ENCODE results near the gene G3BP2. TPM values are rescaled to one million over a fixed set of nuclear protein-coding genes. Genes with fewer than 3 reads are reported as not detected.
A peak's percentile ranks its signal among the peaks of the same experiment; 100 is the strongest.
"Not testable (repeated sequence)": the region's sequence is repeated elsewhere in the genome, so short reads cannot be mapped to it uniquely, and the experiment has no call there.

G3BP2 gene
- total RNA-seq, result 169 to 178 TPM (median 175 TPM) in 3 replicates

- Mint-ChIP-seq H3K27me3 (ENCODE audit: low read depth) (no peaks in the 10 kb centered on the region), H3K27ac (peak within 1 kb of the TSS; percentile 99), H3K36me3 (no peaks in the 10 kb centered on the region), H3K4me3 (peak within 1 kb of the TSS; percentile 99), H3K9me3 (no peaks in the 10 kb centered on the region), H3K4me1 (peaks cover 38% of the 10 kb centered on the region)
- no peak for TF ChIP-seq CTCF (IDR thresholded peaks at IDR 0.05; ENCODE audit: unreplicated experiment)
- DNase-seq (ENCODE audit: low spot score in 2 of 2, unreplicated experiment in 2 of 2), result peak; percentile 87 to 92
Observed at GRCh38 chr4:75673027-75673958, at the start of gene G3BP2. G3BP2 (minus strand) TSS chr4:75673411; CDS start chr4:75662025, 11,386 bp downstream.

DNA sequence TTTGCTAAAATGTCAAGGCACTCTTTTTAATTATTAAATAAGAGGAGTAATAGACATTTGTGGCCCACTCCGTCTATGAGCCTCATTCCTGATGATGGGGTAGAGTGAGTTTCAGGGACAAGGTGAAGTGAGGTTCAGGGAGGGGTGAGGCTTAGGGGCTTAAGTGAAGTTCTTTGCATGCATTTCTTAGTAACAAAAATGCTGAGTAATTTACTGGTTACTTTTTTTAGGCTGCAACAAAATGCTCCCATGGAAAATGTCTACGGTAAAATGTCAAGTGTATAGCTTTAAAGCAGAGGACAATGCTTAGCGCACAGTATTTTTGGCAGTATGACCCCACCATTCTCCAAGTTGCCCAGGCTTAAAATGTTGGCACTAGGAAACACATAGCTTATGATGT lies 49.2 kb upstream of the G3BP2 start:
- H3K9me3 Mint-ChIP-seq, result no peaks in the 10 kb centered on the region
- H3K4me3 Mint-ChIP-seq, result no peak overlapping the region
- no peak for DNase-seq (ENCODE audit: low spot score in 2 of 2, unreplicated experiment in 2 of 2)
- peaks cover 6% of the 10 kb centered on the region for H3K36me3 Mint-ChIP-seq
- H3K27me3 Mint-ChIP-seq (ENCODE audit: low read depth), result no peaks in the 10 kb centered on the region
- TF ChIP-seq CTCF (IDR thresholded peaks at IDR 0.05; ENCODE audit: unreplicated experiment), result no peak
- H3K4me1 Mint-ChIP-seq, result peaks cover 38% of the 10 kb centered on the region
- no peak overlapping the region for H3K27ac Mint-ChIP-seq

DNA sequence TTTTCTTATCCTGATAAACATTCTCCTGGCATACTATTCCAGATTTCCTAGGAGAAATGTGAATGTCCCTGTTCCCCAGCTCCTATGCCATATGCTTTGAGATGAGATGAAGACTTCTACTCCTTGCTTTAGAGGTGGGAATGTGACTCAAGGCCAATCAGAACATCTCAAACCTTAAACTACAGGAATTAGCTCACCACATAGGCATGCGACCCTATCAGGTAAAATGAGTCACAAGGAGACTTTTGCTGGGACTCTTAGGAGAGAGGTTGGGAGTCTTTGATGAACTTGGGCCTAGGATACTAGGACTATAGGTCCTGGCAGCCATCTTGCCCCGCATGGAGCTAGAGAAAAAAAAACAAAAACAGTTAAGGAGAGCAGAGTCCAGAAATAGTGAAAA lies 45.3 kb upstream of the G3BP2 start:
- no peak for TF ChIP-seq CTCF (IDR thresholded peaks at IDR 0.05; ENCODE audit: unreplicated experiment)
- Mint-ChIP-seq H3K4me3 (no peak overlapping the region), H3K36me3 (peaks cover 13% of the 10 kb centered on the region), H3K27ac (no peak overlapping the region), H3K27me3 (ENCODE audit: low read depth) (no peaks in the 10 kb centered on the region), H3K9me3 (no peaks in the 10 kb centered on the region), H3K4me1 (peaks cover 20% of the 10 kb centered on the region)
- DNase-seq (ENCODE audit: low spot score in 2 of 2, unreplicated experiment in 2 of 2), result no peak

- no peak for DNase-seq (ENCODE audit: low spot score in 2 of 2, unreplicated experiment in 2 of 2)
- H3K4me1 Mint-ChIP-seq, result peaks cover 11% of the 10 kb centered on the region
- no peak overlapping the region for H3K4me3 Mint-ChIP-seq
- H3K27me3 Mint-ChIP-seq (ENCODE audit: low read depth), result no peaks in the 10 kb centered on the region
- no peak for TF ChIP-seq CTCF (IDR thresholded peaks at IDR 0.05; ENCODE audit: unreplicated experiment)
- peaks cover 13% of the 10 kb centered on the region for H3K36me3 Mint-ChIP-seq
- H3K9me3 Mint-ChIP-seq, result no peaks in the 10 kb centered on the region
- H3K27ac Mint-ChIP-seq, result no peak overlapping the region
Observed at GRCh38 chr4:75717408-75717807, 44.2 kb upstream of the G3BP2 start.

DNA sequence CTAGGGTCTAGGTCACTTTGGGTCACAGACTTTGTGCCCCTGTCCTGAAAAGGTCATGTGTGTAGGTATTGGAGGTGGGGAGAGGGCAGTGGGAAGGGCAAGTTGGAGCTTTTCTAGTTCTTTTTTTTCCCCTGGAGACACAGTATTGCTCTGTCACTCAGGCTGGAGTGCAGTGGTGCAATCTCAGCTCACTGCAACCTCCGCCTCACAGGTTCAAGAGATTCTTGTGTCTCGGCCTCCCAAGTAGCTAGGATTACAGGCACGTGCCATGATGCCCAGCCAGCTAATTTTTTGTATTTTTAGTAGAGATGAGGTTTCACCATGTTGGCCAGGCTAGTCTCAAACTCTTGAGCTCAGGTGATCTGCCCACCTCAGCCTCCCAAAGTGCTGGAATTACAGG lies 42.8 kb upstream of the G3BP2 start:
- H3K4me3 Mint-ChIP-seq; H3K27me3 Mint-ChIP-seq (ENCODE audit: low read depth); H3K27ac Mint-ChIP-seq; DNase-seq (ENCODE audit: low spot score in 2 of 2, unreplicated experiment in 2 of 2); H3K9me3 Mint-ChIP-seq; H3K4me1 Mint-ChIP-seq: not testable (repeated sequence)
- H3K36me3 Mint-ChIP-seq, result peaks cover 13% of the 10 kb centered on the region

DNA sequence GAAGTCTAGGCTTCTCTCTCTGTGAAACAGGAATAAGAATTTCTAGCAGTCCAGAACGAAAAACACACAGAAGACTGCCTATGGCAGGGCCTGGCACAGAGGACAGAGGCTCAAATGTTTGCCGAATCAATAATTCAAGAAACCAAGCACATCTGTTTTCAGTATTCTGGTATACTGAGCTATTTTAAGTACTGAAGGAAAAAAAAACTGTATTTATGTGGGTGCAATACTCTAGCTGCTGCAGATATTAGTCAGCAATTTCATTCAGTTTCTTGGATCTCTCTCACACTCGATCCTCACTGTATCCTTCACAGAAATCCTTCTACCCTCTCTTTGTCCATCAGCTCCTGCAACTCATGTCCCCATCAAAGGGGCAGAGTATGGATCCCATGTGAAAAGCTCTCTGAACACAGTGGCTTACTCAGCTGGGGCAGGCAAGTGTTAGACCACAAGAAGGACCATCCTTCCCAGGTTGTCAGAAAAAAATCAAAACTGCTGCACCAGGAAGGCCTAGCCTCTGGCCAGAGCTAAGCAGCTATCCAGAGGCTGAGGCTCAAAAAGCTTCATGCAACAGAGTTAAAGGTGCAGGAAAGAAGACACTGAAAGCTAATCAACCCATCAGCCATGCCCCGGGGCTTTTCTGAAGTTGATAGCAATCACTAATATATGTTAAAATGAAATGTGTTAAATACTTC lies 42.0 kb upstream of the G3BP2 start:
- Mint-ChIP-seq H3K4me3 (no peak overlapping the region), H3K27ac (no peak overlapping the region), H3K27me3 (ENCODE audit: low read depth) (no peaks in the 10 kb centered on the region), H3K4me1 (peaks cover 5% of the 10 kb centered on the region), H3K9me3 (no peaks in the 10 kb centered on the region), H3K36me3 (peaks cover 13% of the 10 kb centered on the region)
- no peak for TF ChIP-seq CTCF (IDR thresholded peaks at IDR 0.05; ENCODE audit: unreplicated experiment)
- no peak for DNase-seq (ENCODE audit: low spot score in 2 of 2, unreplicated experiment in 2 of 2)

Measured in mesothelial cell of epicardium (in vitro differentiated cells).